NCI-H748 treated with DMSO at 0.1 percent for 48 hours (cell line): ENCODE measurements around the gene SLC35F2.
"Not testable (repeated sequence)": the region's sequence is repeated elsewhere in the genome, so short reads cannot be mapped to it uniquely, and the experiment has no call there.

Experiments
- DNase-seq: peaks from one replicate; lab custom pipeline; 2025; lab: John Stamatoyannopoulos, UW

The SLC35F2 gene, protein sequence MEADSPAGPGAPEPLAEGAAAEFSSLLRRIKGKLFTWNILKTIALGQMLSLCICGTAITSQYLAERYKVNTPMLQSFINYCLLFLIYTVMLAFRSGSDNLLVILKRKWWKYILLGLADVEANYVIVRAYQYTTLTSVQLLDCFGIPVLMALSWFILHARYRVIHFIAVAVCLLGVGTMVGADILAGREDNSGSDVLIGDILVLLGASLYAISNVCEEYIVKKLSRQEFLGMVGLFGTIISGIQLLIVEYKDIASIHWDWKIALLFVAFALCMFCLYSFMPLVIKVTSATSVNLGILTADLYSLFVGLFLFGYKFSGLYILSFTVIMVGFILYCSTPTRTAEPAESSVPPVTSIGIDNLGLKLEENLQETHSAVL

GRCh38 chr11:107858217-107859070 is at the start of gene SLC35F2:
SLC35F2 (minus strand) TSS chr11:107858787; CDS start chr11:107858767, 20 bp downstream.
- peak; percentile 35 for DNase-seq

GRCh38 chr11:107908211-107908610 is 49.6 kb upstream of the SLC35F2 start:
- no peak for DNase-seq

DNA sequence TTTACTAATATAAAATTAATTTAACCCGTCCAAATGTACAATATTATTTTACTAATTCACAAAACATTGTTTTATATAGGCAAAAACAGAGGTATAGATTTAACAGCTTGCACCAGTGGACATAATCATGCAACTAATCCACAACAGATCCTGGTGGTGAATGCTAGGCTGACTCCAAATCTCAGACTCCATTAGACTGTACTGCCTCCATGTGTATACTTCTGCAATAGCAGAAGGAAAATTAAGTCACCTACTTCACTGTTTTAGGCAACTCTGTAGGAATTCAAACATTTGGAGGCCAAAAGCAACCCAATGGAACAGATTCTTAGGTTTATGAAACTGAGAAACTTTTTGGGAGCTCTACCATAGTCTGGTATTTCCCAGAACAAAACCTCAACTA is 39.7 kb upstream of the SLC35F2 start:
- no peak for DNase-seq

- DNase-seq = no peak
Observed at GRCh38 chr11:107882095-107882820, 23.7 kb upstream of the SLC35F2 start.

DNA sequence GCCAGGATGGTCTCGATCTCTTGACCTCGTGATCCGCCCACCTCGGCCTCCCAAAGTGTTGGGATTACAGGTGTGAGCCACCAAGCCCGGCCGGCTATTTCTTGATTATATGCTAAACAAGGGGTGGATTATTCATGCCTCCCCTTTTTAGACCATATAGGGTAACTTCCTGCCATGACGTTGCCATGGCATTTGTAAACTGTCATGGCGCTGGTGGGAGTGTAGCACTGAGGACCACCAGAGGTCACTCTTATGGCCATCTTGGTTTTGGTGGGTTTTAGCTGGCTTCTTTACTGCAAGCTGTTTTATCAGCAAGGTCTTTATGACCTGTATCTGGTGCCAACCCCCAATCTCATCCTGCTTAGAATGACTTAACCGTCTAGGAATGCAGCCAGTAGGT is 22.9 kb upstream of the SLC35F2 start:
- not testable (repeated sequence) for DNase-seq

DNA sequence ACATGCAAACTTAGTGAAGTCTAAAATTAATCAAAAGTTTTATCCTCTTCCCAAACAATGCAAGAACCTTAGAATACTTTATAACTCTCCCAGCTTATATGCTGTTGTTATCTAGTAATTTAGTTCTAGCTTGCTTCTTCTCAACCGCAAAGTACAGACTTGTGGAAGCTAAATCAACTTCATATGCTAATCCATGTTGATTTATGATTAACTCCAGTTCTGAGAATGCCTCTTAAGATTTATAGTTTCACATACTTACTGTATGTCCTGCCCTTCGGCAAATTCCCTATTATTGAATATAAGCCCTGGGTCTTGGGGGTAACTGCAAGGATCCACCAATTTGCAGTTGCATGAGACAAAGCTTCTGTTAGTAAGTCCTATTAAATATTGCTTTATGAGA is 17.6 kb upstream of the SLC35F2 start:
- no peak for DNase-seq

DNA sequence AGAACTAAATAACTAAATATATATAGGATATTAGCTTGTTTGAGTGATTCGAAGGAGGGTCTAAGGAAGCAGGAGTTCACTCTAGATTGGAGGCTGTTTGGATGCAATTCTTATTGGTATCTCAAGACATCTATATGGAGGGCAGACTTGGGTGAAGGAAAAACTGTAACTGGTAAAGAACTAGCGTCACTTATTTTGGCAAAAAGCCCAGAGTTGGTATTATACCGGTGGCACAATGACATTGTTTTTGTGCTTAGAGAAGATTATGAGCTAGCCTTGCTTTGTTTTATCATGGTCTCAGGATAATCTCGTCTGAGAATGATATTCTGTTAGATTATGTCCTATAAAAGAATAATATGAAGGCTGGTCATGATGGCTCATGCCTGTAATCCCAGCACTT is 6.0 kb upstream of the SLC35F2 start:
- no peak for DNase-seq

- no peak for DNase-seq
Observed at GRCh38 chr11:107860688-107861087, 2.1 kb upstream of the SLC35F2 start.

DNA sequence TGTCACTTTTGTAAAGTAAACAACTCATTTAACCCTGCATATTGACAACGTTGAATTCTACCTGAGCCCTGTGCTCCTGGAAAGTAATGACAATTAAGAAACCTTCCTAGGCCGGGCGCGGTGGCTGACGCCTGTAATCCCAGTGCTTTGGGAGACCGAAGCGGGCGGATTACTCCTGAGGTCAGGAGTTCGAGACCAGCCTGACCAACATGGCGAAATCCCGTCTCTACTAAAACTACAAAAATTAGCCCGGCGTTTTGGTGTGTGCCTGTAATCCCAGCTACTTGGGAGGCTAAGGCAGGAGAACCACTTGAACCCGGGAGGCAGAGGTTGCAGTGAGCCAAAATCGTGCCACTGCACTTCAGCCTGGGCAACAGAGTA is 1.6 kb upstream of the SLC35F2 start:
- DNase-seq = not testable (repeated sequence)

- peak; percentile 19 for DNase-seq
Observed at GRCh38 chr11:107859459-107860239, 1.1 kb upstream of the SLC35F2 start.

GRCh38 chr11:107857550-107858216 is 904 bp downstream of the SLC35F2 start:
- DNase-seq = peak; percentile 8

- no peak for DNase-seq
Observed at GRCh38 chr11:107856981-107857517, 1.5 kb downstream of the SLC35F2 start.

DNA sequence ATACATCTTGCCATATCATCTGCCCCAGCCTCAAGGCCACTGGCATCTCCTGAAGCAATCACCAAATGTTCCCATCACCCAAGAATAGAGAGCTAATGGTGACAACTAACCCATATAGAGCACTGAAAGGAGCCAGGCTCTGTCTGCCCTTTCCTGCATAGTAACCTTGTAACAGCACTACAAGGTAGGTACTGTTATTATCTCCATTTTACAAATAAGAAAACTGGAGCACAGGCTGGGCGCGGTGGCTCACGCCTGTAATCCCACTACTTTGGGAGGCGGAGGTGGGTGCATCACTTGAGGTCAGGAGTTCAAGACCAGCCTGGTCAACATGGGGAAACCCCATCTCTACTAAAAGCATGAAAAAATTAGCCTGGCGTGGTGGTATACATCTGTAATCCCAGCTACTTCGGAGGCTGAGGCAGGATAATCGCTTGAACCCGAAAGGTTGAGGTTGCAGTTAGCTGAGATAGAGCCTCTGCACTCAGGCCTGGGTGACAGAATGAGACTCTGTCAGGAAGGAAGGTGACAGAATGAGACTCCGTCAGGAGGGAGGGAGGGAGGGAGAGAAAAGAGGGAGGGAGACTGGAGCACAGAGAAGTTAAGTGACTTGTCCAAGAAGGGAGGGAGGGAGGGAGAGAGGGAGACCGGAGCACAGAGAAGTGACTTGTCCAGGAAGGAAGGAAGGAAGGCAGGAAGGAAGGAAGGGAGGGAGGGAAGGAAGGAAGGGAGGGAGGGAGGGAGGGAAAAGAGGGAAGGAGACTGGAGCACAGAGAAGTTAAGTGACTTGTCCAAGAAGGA is 2.2 kb downstream of the SLC35F2 start:
- DNase-seq = no peak

GRCh38 chr11:107853070-107853469 is 5.5 kb downstream of the SLC35F2 start:
- DNase-seq = no peak

DNA sequence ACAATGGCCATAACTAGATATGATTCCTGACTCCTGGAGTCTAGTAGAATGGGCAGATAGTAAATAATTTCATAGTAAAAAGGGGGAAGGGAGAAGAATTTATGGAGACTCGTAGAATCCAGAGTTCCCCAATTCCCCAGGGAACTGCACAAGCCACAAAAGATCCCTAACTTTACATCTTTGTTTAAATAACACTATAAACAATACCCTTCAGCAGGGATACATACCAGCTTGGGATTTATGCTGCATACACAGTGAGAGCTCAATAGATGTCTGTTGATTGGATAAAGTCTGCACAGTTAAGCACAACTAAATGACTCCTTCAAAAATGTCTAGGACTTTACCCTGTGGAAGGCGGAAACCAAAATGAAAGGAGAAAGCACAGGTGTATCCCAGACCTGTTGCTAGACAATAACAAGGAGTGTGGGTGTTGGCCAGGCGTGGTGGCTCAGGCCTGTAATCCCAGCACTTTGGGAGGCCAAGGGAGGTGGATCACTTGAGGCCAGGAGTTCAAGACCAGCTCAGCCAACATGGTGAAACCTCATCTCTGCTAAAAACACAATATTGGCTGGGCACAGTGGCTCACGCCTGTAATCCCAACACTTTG is 6.8 kb downstream of the SLC35F2 start:
- no peak for DNase-seq

DNA sequence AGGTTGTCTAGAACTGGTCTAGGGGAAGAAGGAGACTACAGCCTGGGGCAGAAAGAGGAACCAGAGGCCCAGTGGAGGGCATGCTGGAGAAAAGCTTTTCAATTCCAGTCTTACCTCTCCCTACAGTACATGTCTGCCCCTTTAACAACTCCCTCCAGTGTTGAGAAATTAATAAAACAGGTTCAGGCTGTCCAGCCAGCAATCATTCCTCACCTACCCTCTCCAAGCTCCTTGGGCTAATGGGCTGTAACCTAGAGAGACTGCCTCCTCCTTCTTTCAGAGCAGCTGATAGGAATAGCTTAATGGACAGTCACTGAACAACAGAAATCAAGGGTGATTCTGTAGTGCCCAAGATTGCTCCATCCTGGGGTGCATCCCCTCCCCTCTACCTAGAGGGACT is 8.8 kb downstream of the SLC35F2 start:
- no peak for DNase-seq

DNA sequence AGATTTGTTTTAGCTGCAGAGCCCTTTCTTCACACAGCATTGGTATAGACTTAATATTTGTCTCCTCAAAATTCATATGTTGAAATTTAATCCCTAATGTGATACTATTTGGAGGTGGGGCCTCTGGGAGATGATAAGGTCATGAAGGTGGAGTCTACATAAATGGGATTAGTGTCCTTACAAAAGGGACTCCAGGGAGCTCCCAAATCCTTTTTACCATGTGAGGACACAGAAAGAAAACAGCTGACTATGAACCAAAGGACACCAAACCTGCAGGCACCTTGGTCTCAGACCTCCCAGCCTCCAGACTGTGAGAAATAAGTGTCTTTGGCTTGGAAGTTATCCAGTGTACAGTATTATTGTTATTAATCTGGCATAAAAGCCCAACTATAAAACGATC is 10.2 kb downstream of the SLC35F2 start:
- no peak for DNase-seq

- DNase-seq = no peak
Observed at GRCh38 chr11:107847184-107847583, 11.4 kb downstream of the SLC35F2 start.

DNA sequence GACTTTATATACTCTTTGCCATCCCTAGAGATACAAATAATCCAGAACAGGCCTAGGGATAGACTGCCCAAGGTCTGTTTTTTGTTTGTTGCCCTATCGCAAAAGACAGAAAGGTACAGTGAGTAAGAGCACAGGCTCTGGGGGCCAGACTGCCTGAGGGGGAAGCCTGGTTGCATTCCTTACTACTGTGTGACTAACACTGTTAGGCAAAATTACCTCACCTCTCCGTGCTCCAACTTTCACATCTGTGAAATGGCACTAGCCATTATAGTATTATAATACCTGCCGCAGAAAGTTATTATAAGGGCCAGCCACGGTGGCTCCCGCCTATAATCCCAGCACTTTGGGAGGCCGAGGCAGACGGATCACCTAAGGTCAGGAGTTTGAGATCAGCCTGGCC is 14.5 kb downstream of the SLC35F2 start:
- no peak for DNase-seq
